A549 (cell line): ENCODE results near the gene PLEKHA5. TPM values are rescaled to one million over a fixed set of nuclear protein-coding genes. Genes with fewer than 3 reads are reported as not detected.
A peak's percentile ranks its signal among the peaks of the same experiment; 100 is the strongest.

Source experiments
- ATAC-seq, 2 experiments: fragments of 200-7000 bp in 1 of 2; fragments of >200 bp in 1 of 2; cut with Nextera tagmentation in 1 of 2; cut with Tn5 transposase in 1 of 2; 3 replicates each; pipeline versions ENCODE4 v1.8.0 to v1.9.1; 2018 to 2020; ENCODE audit warnings: mild to moderate bottlenecking in 1 of 2, moderate library complexity in 1 of 2
- CTCF ChIA-PET: fragments of 300-600 bp; sonication (Branson Sonifier 250); formaldehyde crosslinking; extraction: SDS; loops from one replicate; lab custom pipeline; 2021; ENCODE audit warnings: antibody characterized with exemption, inconsistent platforms; lab: Yijun Ruan, JAX
- POLR2A ChIA-PET: fragments of 350-600 bp; formaldehyde crosslinking; extraction: SDS; loops from one replicate; lab custom pipeline; 2021; ENCODE audit warnings: antibody characterized with exemption, inconsistent platforms; lab: Yijun Ruan, JAX
- DNase-seq, 2 experiments: peaks; one replicate each; pipeline versions ENCODE4 v3.0.0 to v3.0.0-alpha.2; 2011 to 2016; ENCODE audit warnings: low read depth in 1 of 2, low spot score in 1 of 2
- FAIRE-seq: peaks from 2 replicates; lab custom pipeline; 2011; peaks lifted over from hg19 to GRCh38; lab: Jason Lieb, UNC
- H3K27ac ChIP-seq, 2 experiments: fragments of >200 bp; sonication (Bioruptor Twin); formaldehyde crosslinking; 3 replicates each; pipeline ENCODE4 v1.5.1; 2016 to 2017
- H3K4me1 ChIP-seq: fragments of >200 bp; sonication (Bioruptor Twin); formaldehyde crosslinking; 3 replicates; pipeline ENCODE4 v1.6.1; 2016
- H3K4me2 ChIP-seq: fragments of >200 bp; sonication (Bioruptor Twin); formaldehyde crosslinking; 3 replicates; pipeline ENCODE4 v1.6.1; 2016
- H3K4me3 ChIP-seq: fragments of >200 bp; sonication (Bioruptor Twin); formaldehyde crosslinking; 3 replicates; pipeline ENCODE4 v1.5.1; 2016
- H3K9me3 ChIP-seq: fragments of >200 bp; sonication (Bioruptor Twin); formaldehyde crosslinking; 3 replicates; pipeline ENCODE4 v1.6.1; 2016
- BHLHE40 ChIP-seq: IDR thresholded peaks from 2 replicates; pipeline ENCODE4 v1.6.1; 2012; ENCODE audit warnings: low read depth, low read length, inconsistent platforms
- CBX2 ChIP-seq: fragments of 200-600 bp; sonication (generic); IDR thresholded peaks from 2 replicates; pipeline ENCODE4 v1.6.1; 2016; ENCODE audit warnings: low read depth, mild to moderate bottlenecking, borderline replicate concordance
- CEBPB ChIP-seq, 2 experiments: fragments of >200 bp in 1 of 2; sonication (Bioruptor Twin) in 1 of 2; formaldehyde crosslinking in 1 of 2; IDR thresholded peaks; 2 replicates each; pipeline ENCODE4 v1.6.1; 2012 to 2016
- CHD2 ChIP-seq: fragments of 150-350 bp; IDR thresholded peaks from 2 replicates; pipeline ENCODE4 v1.6.1; 2014; ENCODE audit warnings: low read length; ENCODE audit not compliant: partially characterized antibody
- CTCF ChIP-seq: fragments of >200 bp; sonication (Bioruptor Twin); formaldehyde crosslinking; IDR thresholded peaks from 3 replicates; pipeline ENCODE4 v1.5.1; 2016
- EHF ChIP-seq: fragments of 250-450 bp; sonication (Bioruptor Pico); IDR thresholded peaks from 2 replicates; pipeline ENCODE4 v1.5.0; 2020; ENCODE audit warnings: mild to moderate bottlenecking
- FOXS1 ChIP-seq: fragments of 250-450 bp; sonication (Bioruptor Pico); IDR thresholded peaks from 2 replicates; pipeline ENCODE4 v1.5.0; 2020; ENCODE audit warnings: mild to moderate bottlenecking, moderate library complexity
- HOXB5 ChIP-seq: fragments of 250-450 bp; sonication (Bioruptor Pico); IDR thresholded peaks from 2 replicates; pipeline ENCODE4 v1.5.0; 2020; ENCODE audit warnings: mild to moderate bottlenecking, moderate library complexity
- JUN ChIP-seq, 2 experiments: fragments of >200 bp; sonication (Bioruptor Twin); formaldehyde crosslinking; IDR thresholded peaks; 2 replicates in 1 of 2; 3 replicates in 1 of 2; pipeline ENCODE4 v1.6.1; 2016 to 2017
- JUNB ChIP-seq: fragments of >200 bp; sonication (Bioruptor Twin); formaldehyde crosslinking; IDR thresholded peaks from 2 replicates; pipeline ENCODE4 v1.6.1; 2016
- KDM1A ChIP-seq: fragments of 200-600 bp; sonication (generic); IDR thresholded peaks from 2 replicates; pipeline ENCODE4 v1.6.1; 2016; ENCODE audit warnings: low read depth, mild to moderate bottlenecking
- MAX ChIP-seq: IDR thresholded peaks from 2 replicates; pipeline ENCODE4 v1.6.1; 2012
- PBX3 ChIP-seq: IDR thresholded peaks from 2 replicates; pipeline ENCODE4 v1.6.1; 2012
- PHF8 ChIP-seq: fragments of 200-600 bp; sonication (generic); IDR thresholded peaks from 2 replicates; pipeline ENCODE4 v1.6.1; 2016; ENCODE audit warnings: low read depth, mild to moderate bottlenecking, antibody characterized with exemption, moderate library complexity, borderline replicate concordance
- RARB ChIP-seq: fragments of 250-450 bp; sonication (Bioruptor Pico); IDR thresholded peaks from 2 replicates; pipeline ENCODE4 v1.8.0; 2021; ENCODE audit warnings: mild to moderate bottlenecking, moderate library complexity
- SMC3 ChIP-seq: fragments of >200 bp; sonication (Bioruptor Twin); formaldehyde crosslinking; IDR thresholded peaks from 3 replicates; pipeline ENCODE4 v1.6.1; 2018; ENCODE audit warnings: inconsistent platforms
- USF2 ChIP-seq: fragments of 450-650 bp; IDR thresholded peaks from 2 replicates; pipeline ENCODE4 v1.6.1; 2014; ENCODE audit warnings: antibody characterized with exemption
- ZNF302 ChIP-seq: fragments of 250-450 bp; sonication (Bioruptor Pico); IDR thresholded peaks from 2 replicates; pipeline ENCODE4 v1.9.0; 2021; ENCODE audit warnings: inconsistent platforms, mild to moderate bottlenecking, moderate library complexity
- WGBS: methylation state at CpG from one replicate; pipeline ENCODE4 v1.1.6; 2017; ENCODE audit errors: missing lambda C conversion rate; 5-methylcytosine and 5-hydroxymethylcytosine counted together
- polyA plus RNA-seq, 4 experiments: library from polyadenylated mRNA; depleted of rRNA in 3 of 4; stranded (reverse); fragments of >200 nt; fragmentation: RNase III in 1 of 4; extraction: RNeasy Plus Mini Kit Qiagen cat#74134 plus additional on column Dnase treatment in 1 of 4; gene quantifications; 2 replicates in 3 of 4; 3 replicates in 1 of 4; pipeline ENCODE4 v1.2.3, GENCODE V29; 2011 to 2017

The PLEKHA5 gene
- polyA plus RNA-seq, 2 of the 4 experiments (the other 2 are of a cell fraction) = 7.6 to 13.2 TPM

GRCh38 chr12:19110221-19110940 lies 19.2 kb upstream of the PLEKHA5 start:
- POLR2A ChIA-PET = no interaction called here
- Histone ChIP-seq H3K9me3 (no peaks in the 10 kb centered on the region), H3K4me2 (no peak overlapping the region), H3K4me3 (no peak overlapping the region), H3K27ac (no peak overlapping the region), H3K4me1 (no peaks in the 10 kb centered on the region)
- no peak for FAIRE-seq
- TF ChIP-seq PHF8 (0 out of 2 replicates have a peak, but pooled peaks have one; percentile 16), FOXS1 (CRISPR knock-in tag) (no peak)
- CTCF ChIA-PET = no interaction called here
- no peak for ATAC-seq
- WGBS = 73% methylated on average over 3 of the region's 3 CpGs
- no peak for DNase-seq

DNA sequence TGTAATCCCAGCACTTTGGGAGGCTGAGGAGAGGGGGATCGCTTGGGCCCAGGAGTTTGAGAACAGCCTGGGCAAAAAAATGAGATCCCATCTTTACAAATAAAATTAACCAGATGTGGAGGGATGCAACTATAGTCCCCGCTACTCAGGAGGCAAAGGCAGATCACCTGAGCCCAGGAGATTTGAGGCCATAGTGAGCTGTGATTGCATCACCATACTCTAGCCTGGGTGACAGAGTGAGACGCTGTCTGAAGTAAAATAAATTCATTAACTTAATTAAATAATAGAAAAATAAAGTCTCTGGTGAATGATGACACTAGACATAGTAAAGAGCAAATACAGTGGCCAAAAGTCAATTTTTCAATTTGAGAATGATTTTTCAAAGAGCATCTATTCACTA lies 16.1 kb upstream of the PLEKHA5 start:
- DNase-seq (no peak), FAIRE-seq (no peak), ATAC-seq (no peak)
- ChIA-PET POLR2A (no interaction called here), CTCF (interaction anchor here (1.1 kb wide), 1 partner anchor 12 kb away, joined by 3 read pairs; no protein-coding TSS in a partner anchor)
- Histone ChIP-seq H3K4me3 (no peak overlapping the region), H3K27ac (no peak overlapping the region), H3K4me2 (no peak overlapping the region), H3K4me1 (no peaks in the 10 kb centered on the region), H3K9me3 (no peaks in the 10 kb centered on the region)
- WGBS = 55% methylated on average over 3 of the region's 3 CpGs
- no peak for TF ChIP-seq MAX
- no peak for TF ChIP-seq FOXS1 (CRISPR knock-in tag)
- no peak for TF ChIP-seq ZNF302 (CRISPR knock-in tag)

- POLR2A ChIA-PET = no interaction called here
- H3K4me1 ChIP-seq = no peaks in the 10 kb centered on the region
- WGBS = 76% methylated on average over 1 of the region's 1 CpG
- CTCF ChIA-PET = no interaction called here
- no peaks in the 10 kb centered on the region for H3K9me3 ChIP-seq
- FAIRE-seq (no peak), ATAC-seq (no peak), DNase-seq (no peak)
- TF ChIP-seq BHLHE40 = no peak
- no peak for TF ChIP-seq PBX3
- no peak for TF ChIP-seq RARB (CRISPR knock-in tag)
- no peak for TF ChIP-seq CTCF
- TF ChIP-seq JUNB = no peak
- TF ChIP-seq SMC3 = no peak
- no peak for TF ChIP-seq EHF (CRISPR knock-in tag)
- TF ChIP-seq JUN (IDR thresholded peaks at IDR 0.05) = no peak
- no peak for TF ChIP-seq HOXB5 (CRISPR knock-in tag)
- TF ChIP-seq CBX2 = no peak
- no peak for TF ChIP-seq USF2
- TF ChIP-seq KDM1A = no peak
- TF ChIP-seq CHD2 = no peak
- TF ChIP-seq CEBPB (IDR thresholded peaks at IDR 0.05) = no peak
- H3K4me3 ChIP-seq = no peak overlapping the region
- no peak overlapping the region for H3K4me2 ChIP-seq
- H3K27ac ChIP-seq = no peak overlapping the region
Observed at GRCh38 chr12:19115285-19115684, 14.2 kb upstream of the PLEKHA5 start.
